GM23338 (cell line): Measurements from ENCODE around the gene MUC13.

Source experiments
- CREB1 ChIP-seq: fragments of 250-450 bp; sonication (Bioruptor Pico); IDR thresholded peaks from 2 replicates; pipeline ENCODE4 v1.5.0; 2020; ENCODE audit warnings: low read depth, mild to moderate bottlenecking, moderate library complexity
- CTCF ChIP-seq, 2 experiments: fragments of 200-600 bp in 1 of 2; sonication (generic) in 1 of 2; conservative IDR thresholded peaks; 2 replicates each; pipeline versions ENCODE4 v1.5.1 to v1.6.1; 2016 to 2017; ENCODE audit warnings: antibody characterized with exemption in 2 of 2, low read depth in 2 of 2, mild to moderate bottlenecking in 2 of 2, moderate library complexity in 1 of 2
- ETS1 ChIP-seq: IDR thresholded peaks from 2 replicates; pipeline ENCODE4 v1.6.1; 2016; ENCODE audit warnings: antibody characterized with exemption
- EZH2 ChIP-seq: fragments of 200-600 bp; sonication (generic); IDR thresholded peaks from one replicate; pipeline ENCODE4 v1.8.0; 2017; ENCODE audit warnings: antibody characterized with exemption, mild to moderate bottlenecking, low read depth; ENCODE audit not compliant: unreplicated experiment
- EZH2phosphoT487 ChIP-seq: fragments of 200-600 bp; sonication (generic); IDR thresholded peaks from one replicate; pipeline ENCODE4 v1.8.1; 2018; ENCODE audit warnings: antibody characterized with exemption; ENCODE audit not compliant: unreplicated experiment
- JUNB ChIP-seq: IDR thresholded peaks from one replicate; pipeline ENCODE4 v1.6.1; 2016; ENCODE audit warnings: antibody characterized with exemption; ENCODE audit not compliant: unreplicated experiment
- NANOG ChIP-seq: IDR thresholded peaks from 2 replicates; pipeline ENCODE4 v1.6.1; 2016; ENCODE audit warnings: antibody characterized with exemption, borderline replicate concordance
- POLR2AphosphoS5 ChIP-seq: IDR thresholded peaks from 2 replicates; pipeline ENCODE4 v1.6.1; 2016; ENCODE audit warnings: antibody characterized with exemption, low read depth
- REST ChIP-seq: IDR thresholded peaks from one replicate; pipeline ENCODE4 v1.6.1; 2018; ENCODE audit warnings: antibody characterized with exemption; ENCODE audit not compliant: unreplicated experiment
- STAT1 ChIP-seq: IDR thresholded peaks from one replicate; pipeline ENCODE4 v1.6.1; 2016; ENCODE audit warnings: antibody characterized with exemption; ENCODE audit not compliant: unreplicated experiment
- ZNF114 ChIP-seq: fragments of 250-450 bp; sonication (Bioruptor Pico); IDR thresholded peaks from 2 replicates; pipeline ENCODE4 v1.5.0; 2020; ENCODE audit warnings: mild to moderate bottlenecking, moderate library complexity
- ZNF462 ChIP-seq: fragments of 250-450 bp; sonication (Bioruptor Pico); IDR thresholded peaks from 2 replicates; pipeline ENCODE4 v1.5.0; 2020; ENCODE audit warnings: mild to moderate bottlenecking, moderate library complexity

GRCh38 chr3:124982855-124983254, 48.3 kb upstream of the MUC13 start:
- TF ChIP-seq CTCF (conservative IDR thresholded peaks at IDR 0.05; ENCODE audit: low read depth in 2 of 2) (no peak), EZH2 (no peak), EZH2phosphoT487 (no peak), REST (no peak), STAT1 (no peak), JUNB (no peak), POLR2AphosphoS5 (no peak), NANOG (no peak), ZNF114 (no peak), ZNF462 (CRISPR knock-in tag) (no peak), ETS1 (no peak), CREB1 (CRISPR knock-in tag) (no peak)
